Measurements from ENCODE around the gene STAT1.

GRCh38 chr2:190970873-190971506 lies 43.0 kb downstream of the STAT1 start:
- TF ChIP-seq CTCF (conservative IDR thresholded peaks at IDR 0.05; ENCODE audit: low read depth, low read length) (no peak), EZH2 (IDR thresholded peaks at IDR 0.05; ENCODE audit: borderline replicate concordance, low read depth, low read length, poor library complexity, severe bottlenecking) (no peak)
